ENCODE data around the gene KCNQ1. TPM values are rescaled to one million over a fixed set of nuclear protein-coding genes. Genes with fewer than 3 reads are reported as not detected.

KCNQ1 gene
- total and polyA plus RNA-seq, 2 donors (not counting 3 experiments of a cell fraction or from before 2014, with no cell fraction given) = 0.07 to 0.09 TPM

- BruUV-seq (replicated peaks) = no TSS peak
- Histone ChIP-seq H3K9me3 (replicated peaks; ENCODE audit: control insufficient read depth, insufficient read depth, low read length) (no peaks in the 10 kb centered on the region), H2AFZ (ENCODE audit: low read depth, low read length) (no peak overlapping the region), H4K20me1 (replicated peaks; ENCODE audit: control insufficient read depth, extremely low read depth, insufficient read depth, low read length) (no peaks in the 10 kb centered on the region), H3K4me1 (ENCODE audit: control insufficient read depth, extremely low read depth, insufficient read depth, low read length) (no peaks in the 10 kb centered on the region), H3K9ac (replicated peaks; ENCODE audit: extremely low read depth, insufficient read depth, low read length) (no peak overlapping the region), H3K4me2 (ENCODE audit: insufficient read depth, low read length) (no peak overlapping the region), H3K27me3 (ENCODE audit: control insufficient read depth in 2 of 2, insufficient read depth in 2 of 2, low read length in 2 of 2) (peaks cover 0 to 2% of the 10 kb centered on the region in 2 experiments), H3K36me3 (ENCODE audit: control insufficient read depth in 2 of 2, extremely low read depth in 1 of 2, insufficient read depth in 2 of 2, low read length in 2 of 2) (no peaks in the 10 kb centered on the region), H3K27ac (ENCODE audit: insufficient read depth, low read depth, low read length) (no peak overlapping the region), H3K9me1 (replicated peaks; ENCODE audit: control insufficient read depth, extremely low read depth, insufficient read depth, low read length) (no peaks in the 10 kb centered on the region), H3K4me3 (replicated peaks in 1 of 3; ENCODE audit: insufficient read depth in 1 of 3, low read depth in 1 of 3, low read length in 3 of 3) (no peak overlapping the region), H3K79me2 (ENCODE audit: control insufficient read depth, insufficient read depth, low read length) (no peaks in the 10 kb centered on the region)
- no peak for DNase-seq (ENCODE audit: low read depth, low spot score)
- CTCF ChIA-PET = no interaction called here
- intact Hi-C loops (cut with micrococcal nuclease) = no loop called here
- POLR2A ChIA-PET = no interaction called here
- dilution Hi-C loops (cut with MboI; ENCODE audit: extremely low pct_ligation_motif_present, low sequenced_read_pairs) = no loop called here
- no peak for TF ChIP-seq POLR2AphosphoS5 (IDR thresholded peaks at IDR 0.05; ENCODE audit: insufficient read depth, low read depth, low read length)
- no peak for TF ChIP-seq CTCF (IDR thresholded peaks at IDR 0.05; ENCODE audit: extremely low read depth in 1 of 2, insufficient read depth in 1 of 2, low read depth in 1 of 2, low read length in 2 of 2)
- no peak for TF ChIP-seq JUN (IDR thresholded peaks at IDR 0.05; ENCODE audit: borderline replicate concordance, insufficient read depth, insufficient read length, low read depth)
- TF ChIP-seq FOS (IDR thresholded peaks at IDR 0.05; ENCODE audit: borderline replicate concordance, insufficient read depth, low read length) = no peak
- no peak for TF ChIP-seq EZH2 (IDR thresholded peaks at IDR 0.05; ENCODE audit: borderline replicate concordance, low read depth, low read length, severe bottlenecking)
- no peak for TF ChIP-seq POLR2A (IDR thresholded peaks at IDR 0.05; ENCODE audit: low read depth, low read length)
- TF ChIP-seq MAX (IDR thresholded peaks at IDR 0.05; ENCODE audit: insufficient read depth, insufficient read length) = no peak
- no peak for TF ChIP-seq MYC (IDR thresholded peaks at IDR 0.05; ENCODE audit: low read depth, low read length)
- FAIRE-seq = no peak
These were observed 263.4 kb downstream of the KCNQ1 start for GRCh38 chr11:2708151-2708581.
